Caco-2 (cell line): Measurements from ENCODE around the gene GPR39. TPM values are rescaled to one million over a fixed set of nuclear protein-coding genes. Genes with fewer than 3 reads are reported as not detected.
A peak's percentile ranks its signal among the peaks of the same experiment; 100 is the strongest.

Experiments used
- BruUV-seq: library from RNA; stranded (reverse); fragments of 400-500 nt; replicated peaks from 2 replicates; lab custom pipeline; 2021; lab: Mats Ljungman, UMichigan
- CTCF ChIA-PET: fragments of 300-600 bp; sonication (Branson Sonifier 250); formaldehyde crosslinking; loops from one replicate; lab custom pipeline; 2022; ENCODE audit warnings: antibody characterized with exemption; lab: Charles Lee
- POLR2A ChIA-PET: fragments of 300-600 bp; sonication (Branson Sonifier 250); formaldehyde crosslinking; loops from one replicate; lab custom pipeline; 2022; ENCODE audit warnings: antibody characterized with exemption; lab: Charles Lee
- DNase-seq, 2 experiments: peaks; one replicate each; pipeline versions ENCODE4 v3.0.0 to v3.0.0-alpha.2; 2020 to 2022
- H3K27me3 ChIP-seq: replicated peaks from 2 replicates; pipeline ENCODE4 v1.6.0; 2011; ENCODE audit warnings: low read length; ENCODE audit not compliant: control insufficient read depth, insufficient read depth
- H3K36me3 ChIP-seq: 2 replicates; pipeline ENCODE4 v1.5.1; 2011; ENCODE audit warnings: low read length; ENCODE audit not compliant: control insufficient read depth, insufficient read depth
- H3K4me1 ChIP-seq: fragments of 250-450 bp; sonication (Bioruptor Pico); 2 replicates; pipeline ENCODE4 v1.5.1; 2020; ENCODE audit warnings: mild to moderate bottlenecking
- H3K4me3 ChIP-seq: 2 replicates; pipeline ENCODE4 v1.5.1; 2011; ENCODE audit warnings: low read depth, mild to moderate bottlenecking, control low read depth, low read length
- H3K9me3 ChIP-seq: fragments of 250-450 bp; sonication (Bioruptor Pico); 2 replicates; pipeline ENCODE4 v1.5.1; 2020; ENCODE audit warnings: mild to moderate bottlenecking, moderate library complexity
- H3K27ac Mint-ChIP-seq: one replicate; pipeline ENCODE4 v1.8.0; 2022; ENCODE audit warnings: mixed read lengths; ENCODE audit not compliant: unreplicated experiment
- H3K27me3 Mint-ChIP-seq: one replicate; pipeline ENCODE4 v1.8.0; 2022; ENCODE audit warnings: mixed read lengths; ENCODE audit not compliant: insufficient read depth, unreplicated experiment
- H3K36me3 Mint-ChIP-seq: one replicate; pipeline ENCODE4 v1.8.0; 2022; ENCODE audit warnings: mild to moderate bottlenecking, mixed read lengths; ENCODE audit not compliant: insufficient read depth, unreplicated experiment
- H3K4me1 Mint-ChIP-seq: one replicate; pipeline ENCODE4 v1.8.0; 2022; ENCODE audit warnings: low read depth, mixed read lengths; ENCODE audit not compliant: unreplicated experiment
- H3K4me3 Mint-ChIP-seq: one replicate; pipeline ENCODE4 v1.8.0; 2022; ENCODE audit warnings: mild to moderate bottlenecking, moderate library complexity, mixed read lengths; ENCODE audit not compliant: unreplicated experiment
- H3K9me3 Mint-ChIP-seq: one replicate; pipeline ENCODE4 v1.8.0; 2022; ENCODE audit warnings: mixed read lengths; ENCODE audit not compliant: unreplicated experiment
- CTCF ChIP-seq, 2 experiments: fragments of 200-600 bp in 1 of 2; IDR thresholded peaks; 1 replicate in 1 of 2; 2 replicates in 1 of 2; pipeline versions ENCODE4 v1.5.1 to v1.8.0; 2011 to 2022; ENCODE audit warnings: antibody characterized with exemption in 1 of 2, control low read depth in 1 of 2, inconsistent platforms in 1 of 2, low read depth in 1 of 2, low read length in 1 of 2, mild to moderate bottlenecking in 1 of 2, moderate library complexity in 1 of 2; ENCODE audit not compliant: insufficient read depth in 1 of 2, severe bottlenecking in 1 of 2, unreplicated experiment in 1 of 2
- intact Hi-C: fragments of 100-400 bp; cut with micrococcal nuclease; formaldehyde crosslinking; loops from one replicate; pipeline ENCODE4 v1.10.0; 2022; ENCODE audit not compliant: unreplicated experiment
- total RNA-seq: library from RNA; stranded (reverse); gene quantifications from 2 replicates; pipeline ENCODE4 v1.2.3, GENCODE V29; 2022

Gene GPR39
- total RNA-seq, 1 experiment from 2014 or later: 26.8 TPM

DNA sequence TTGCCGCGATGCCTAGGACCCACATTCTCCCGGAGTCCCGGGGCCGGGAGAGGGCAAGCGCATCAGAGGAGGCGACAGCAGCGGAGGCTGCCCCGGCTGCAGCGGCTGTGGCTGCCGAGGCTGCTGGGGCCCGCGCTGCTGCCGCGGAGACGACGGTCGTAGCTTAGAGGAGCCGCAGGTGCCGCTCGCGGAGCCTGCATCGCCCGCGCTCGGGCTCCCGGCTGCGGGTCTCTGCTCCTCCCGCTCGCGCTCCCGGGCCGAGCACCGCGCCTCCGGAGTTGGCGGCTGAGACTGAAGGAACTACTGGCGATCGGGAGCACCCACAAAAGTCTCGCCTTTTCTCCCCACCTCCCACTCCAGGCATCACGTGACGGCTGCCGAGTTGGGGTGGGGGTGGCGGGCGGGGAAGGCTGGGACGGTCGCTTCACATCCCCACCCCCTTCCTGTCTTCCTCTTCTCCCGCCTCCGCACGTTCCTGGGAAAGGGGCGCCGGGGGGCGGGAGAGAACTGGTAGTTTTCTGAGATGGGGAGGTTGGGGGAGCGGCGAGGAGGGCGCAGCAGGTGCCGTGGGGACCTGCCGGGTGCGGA lies 253.4 kb downstream of the GPR39 start, which contains the start of gene LYPD1:
TSS of gene LYPD1 (minus strand) at position 298 of the 588 bp plus-strand sequence. CDS start at position 25, 273 bp downstream.
- TF ChIP-seq CTCF (IDR thresholded peaks at IDR 0.05; ENCODE audit: insufficient read depth in 1 of 2, low read depth in 1 of 2, low read length in 1 of 2, severe bottlenecking in 1 of 2, unreplicated experiment in 1 of 2): no peak
- peaks cover 9% of the 10 kb centered on the region for H3K4me1 Mint-ChIP-seq
- H3K27me3 ChIP-seq: no peaks in the 10 kb centered on the region; the same call in 1 of the 2 replicates
- H3K9me3 ChIP-seq: no peaks in the 10 kb centered on the region
- ChIA-PET POLR2A (no interaction called here), CTCF (interaction anchor here (0.8 to 1.3 kb wide), 2 partner anchors 27 to 402 kb away, joined by 4 to 5 read pairs; no protein-coding TSS in a partner anchor)
- H3K9me3 Mint-ChIP-seq: no peaks in the 10 kb centered on the region
- intact Hi-C loops: loop anchor here (1.0 to 10.0 kb wide), 8 partner anchors 123 to 501 kb away; partner anchors contain the start of gene GPR39
- H3K4me3 Mint-ChIP-seq: peak within 1 kb of the TSS; percentile 74
- DNase-seq: peak; percentile 42 to 55
- no peaks in the 10 kb centered on the region for H3K27me3 Mint-ChIP-seq
- peaks cover 11% of the 10 kb centered on the region for H3K36me3 Mint-ChIP-seq
- peak within 1 kb of the TSS; percentile 53 for H3K4me3 ChIP-seq
- H3K27ac Mint-ChIP-seq: no peak within 1 kb of the TSS
- no peaks in the 10 kb centered on the region for H3K36me3 ChIP-seq
- peaks cover 11% of the 10 kb centered on the region for H3K4me1 ChIP-seq
- no TSS peak for BruUV-seq

- no peaks in the 10 kb centered on the region for H3K9me3 ChIP-seq
- CTCF ChIA-PET: interaction anchor here (0.6 to 1.3 kb wide), 3 partner anchors 28 to 123 kb away, joined by 3 to 5 read pairs (median 4); no protein-coding TSS in a partner anchor
- H3K27me3 Mint-ChIP-seq: no peaks in the 10 kb centered on the region
Observed at GRCh38 chr2:132670496-132671150, 254.0 kb downstream of the GPR39 start.

More at GRCh38 chr2:132670496-132671150, 254.0 kb downstream of the GPR39 start:
- Mint-ChIP-seq H3K27ac (no peak overlapping the region), H3K4me1 (peaks cover 9% of the 10 kb centered on the region), H3K36me3 (peaks cover 11% of the 10 kb centered on the region), H3K4me3 (peak overlapping the region; percentile 74), H3K9me3 (no peaks in the 10 kb centered on the region)
- H3K27me3 ChIP-seq: no peaks in the 10 kb centered on the region; the same call in 1 of the 2 replicates
- POLR2A ChIA-PET: no interaction called here
- TF ChIP-seq CTCF (IDR thresholded peaks at IDR 0.05; ENCODE audit: insufficient read depth in 1 of 2, low read depth in 1 of 2, low read length in 1 of 2, severe bottlenecking in 1 of 2, unreplicated experiment in 1 of 2): peak in 1 of 2 experiments; percentile 25
- no peaks in the 10 kb centered on the region for H3K36me3 ChIP-seq
- peak; percentile 55 to 70 for DNase-seq
- intact Hi-C loops: loop anchor here (1.0 to 10.0 kb wide), 8 partner anchors 123 to 500 kb away; partner anchors contain the start of gene GPR39
- peak overlapping the region; percentile 53 for H3K4me3 ChIP-seq
- BruUV-seq: no TSS peak
- H3K4me1 ChIP-seq: peaks cover 11% of the 10 kb centered on the region
